ENCODE data around the gene YY1AP1. TPM values are rescaled to one million over a fixed set of nuclear protein-coding genes. Genes with fewer than 3 reads are reported as not detected.
"Not testable (repeated sequence)": the region's sequence is repeated elsewhere in the genome, so short reads cannot be mapped to it uniquely, and the experiment has no call there.

Gene YY1AP1
- total RNA-seq, 4 donors from 2014 or later = 37.8 to 91.6 (median 63.5) TPM

GRCh38 chr1:155678027-155678426, 10.5 kb downstream of the YY1AP1 start:
- no peak for TF ChIP-seq POLR2A (IDR thresholded peaks at IDR 0.05)
- TF ChIP-seq CTCF (IDR thresholded peaks at IDR 0.05) = no peak
- Histone ChIP-seq H3K4me1 (peaks cover 0 to 14% (median 0%) of the 10 kb centered on the region in 3 donors), H3K27ac (no peak overlapping the region), H3K4me3 (no peak overlapping the region), H3K36me3 (peaks cover 4 to 86% (median 50%) of the 10 kb centered on the region in 3 donors), H3K9me3 (no peaks in the 10 kb centered on the region), H3K27me3 (no peaks in the 10 kb centered on the region)
- no peak for DNase-seq
- WGBS, 2 donors = 75 to 77% methylated on average over 4 of the region's 4 CpGs
- intact Hi-C loops (cut with DNase I) = no loop called here

DNA sequence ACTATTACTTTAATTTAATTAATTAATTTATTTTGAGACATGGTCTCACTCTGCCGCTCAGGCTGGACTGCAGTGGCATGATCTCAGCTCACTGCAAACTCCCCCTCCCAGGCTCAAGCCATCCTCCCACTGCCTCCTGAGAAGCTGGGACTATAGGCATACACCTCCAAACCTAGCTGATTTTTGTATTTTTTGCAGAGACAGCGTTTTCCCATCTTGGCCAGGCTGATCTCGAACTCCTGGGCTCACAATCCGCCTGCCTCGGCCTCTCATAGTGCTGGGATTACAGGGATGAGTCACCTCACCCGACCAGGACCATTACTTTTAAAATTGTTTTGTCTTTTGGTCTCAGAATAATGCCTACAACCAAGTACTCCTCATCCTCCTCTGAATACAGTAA, 15.6 kb downstream of the YY1AP1 start:
- H3K27me3 ChIP-seq = no peaks in the 10 kb centered on the region
- H3K27ac ChIP-seq = no peak overlapping the region
- 78 to 87% methylated on average over 6 of the region's 6 CpGs for WGBS, 2 donors
- intact Hi-C loops (cut with DNase I) = no loop called here
- DNase-seq = no peak
- H3K4me1 ChIP-seq = no peaks in the 10 kb centered on the region
- H3K9me3 ChIP-seq = no peaks in the 10 kb centered on the region
- no peak for TF ChIP-seq CTCF (IDR thresholded peaks at IDR 0.05)
- TF ChIP-seq POLR2A (IDR thresholded peaks at IDR 0.05) = no peak
- H3K4me3 ChIP-seq = no peak overlapping the region
- peaks cover 22 to 100% (median 75%) of the 10 kb centered on the region in 3 donors for H3K36me3 ChIP-seq

- H3K27me3 ChIP-seq = no peaks in the 10 kb centered on the region
- no peak overlapping the region for H3K27ac ChIP-seq
- intact Hi-C loops (cut with DNase I) = no loop called here
- peaks cover 23 to 100% (median 81%) of the 10 kb centered on the region in 3 donors for H3K36me3 ChIP-seq
- H3K4me1 ChIP-seq = no peaks in the 10 kb centered on the region
- TF ChIP-seq CTCF (IDR thresholded peaks at IDR 0.05) = no peak
- TF ChIP-seq POLR2A (IDR thresholded peaks at IDR 0.05) = no peak
- H3K9me3 ChIP-seq = no peaks in the 10 kb centered on the region
- no peak overlapping the region for H3K4me3 ChIP-seq
- WGBS, 2 donors = 88 to 95% methylated on average over 4 of the region's 4 CpGs
- no peak for DNase-seq
These were observed 16.8 kb downstream of the YY1AP1 start for GRCh38 chr1:155671750-155672149.

GRCh38 chr1:155669233-155670162, 19.1 kb downstream of the YY1AP1 start:
- Histone ChIP-seq H3K4me1 (no peaks in the 10 kb centered on the region), H3K9me3 (no peaks in the 10 kb centered on the region), H3K27me3 (no peaks in the 10 kb centered on the region), H3K27ac (no peak overlapping the region), H3K36me3 (peaks cover 19 to 100% (median 72%) of the 10 kb centered on the region in 3 donors), H3K4me3 (no peak overlapping the region)
- no peak for TF ChIP-seq POLR2A (IDR thresholded peaks at IDR 0.05)
- TF ChIP-seq CTCF (IDR thresholded peaks at IDR 0.05) = no peak
- WGBS, 2 donors = 80 to 89% methylated on average over 5 of the region's 5 CpGs
- intact Hi-C loops (cut with DNase I) = no loop called here
- no peak for DNase-seq

- 84 to 86% methylated on average over 3 of the region's 4 CpGs for WGBS, 2 donors
- H3K27ac ChIP-seq; H3K4me3 ChIP-seq; intact Hi-C loops (cut with DNase I); H3K4me1 ChIP-seq; H3K27me3 ChIP-seq; H3K9me3 ChIP-seq; DNase-seq: not testable (repeated sequence)
- H3K36me3 ChIP-seq = peaks cover 8 to 83% (median 49%) of the 10 kb centered on the region in 3 donors
These were observed 27.3 kb downstream of the YY1AP1 start for GRCh38 chr1:155661239-155661638.

Measured in esophagus squamous epithelium (tissue), 5 donors.